Measurements from ENCODE around the gene ZYX.
A peak's percentile ranks its signal among the peaks of the same experiment; 100 is the strongest.

Gene ZYX

DNA sequence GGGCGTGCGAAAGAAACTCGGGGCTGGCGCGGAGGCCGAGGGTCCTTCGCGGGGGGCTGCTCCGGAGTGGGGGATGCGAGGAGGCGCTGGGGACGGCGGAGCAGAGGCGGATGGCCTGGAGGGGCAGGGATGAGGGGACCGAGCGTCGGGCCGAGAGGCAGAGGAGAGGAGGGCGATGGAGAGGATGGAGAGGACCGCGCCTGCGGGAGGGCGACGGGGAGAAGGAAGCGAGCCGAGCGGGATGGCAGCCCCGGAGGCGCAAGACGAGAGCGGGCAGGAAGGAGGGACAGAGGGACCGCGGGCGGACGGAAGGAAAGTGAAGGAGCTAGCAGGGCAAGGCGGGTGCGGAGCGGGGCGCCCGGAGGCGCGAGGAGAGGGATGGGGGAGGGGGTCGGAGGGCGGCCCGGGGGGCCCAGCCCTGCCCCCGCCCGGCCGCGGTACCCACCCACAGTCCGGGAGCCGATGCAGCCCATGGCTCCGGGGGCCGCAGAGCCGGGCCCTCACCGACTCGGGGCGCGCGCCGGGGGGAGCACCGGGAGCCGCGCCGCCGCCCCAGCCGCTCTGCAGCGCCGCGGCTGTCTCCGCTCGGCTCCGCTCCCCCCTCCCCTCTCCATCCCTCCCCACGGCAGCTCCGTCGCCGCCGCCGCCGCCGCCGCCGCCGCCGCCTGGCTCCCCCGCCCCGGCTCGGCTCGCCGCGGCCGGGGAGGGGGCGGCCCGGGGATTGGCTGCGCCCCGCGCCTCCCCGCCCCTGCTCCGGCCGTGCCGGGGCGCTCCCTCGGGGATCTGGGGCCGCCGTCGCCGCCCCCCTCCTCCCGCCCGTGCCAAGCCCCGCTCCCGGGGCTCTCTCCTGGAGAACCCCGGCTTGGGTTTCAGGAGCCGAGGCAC, 18.8 kb upstream of the ZYX start, which contains the start of gene FAM131B:
FAM131B (minus strand) TSS at position 583 of the 885 bp plus-strand sequence; CDS start at position 473, 110 bp downstream.
- in situ Hi-C loops (cut with MboI; ENCODE audit: low sequenced_read_pairs, unreplicated experiment) = no loop called here
- DNase-seq (ENCODE audit: low spot score) = peak; percentile 65
- TF ChIP-seq, protein P1, sequence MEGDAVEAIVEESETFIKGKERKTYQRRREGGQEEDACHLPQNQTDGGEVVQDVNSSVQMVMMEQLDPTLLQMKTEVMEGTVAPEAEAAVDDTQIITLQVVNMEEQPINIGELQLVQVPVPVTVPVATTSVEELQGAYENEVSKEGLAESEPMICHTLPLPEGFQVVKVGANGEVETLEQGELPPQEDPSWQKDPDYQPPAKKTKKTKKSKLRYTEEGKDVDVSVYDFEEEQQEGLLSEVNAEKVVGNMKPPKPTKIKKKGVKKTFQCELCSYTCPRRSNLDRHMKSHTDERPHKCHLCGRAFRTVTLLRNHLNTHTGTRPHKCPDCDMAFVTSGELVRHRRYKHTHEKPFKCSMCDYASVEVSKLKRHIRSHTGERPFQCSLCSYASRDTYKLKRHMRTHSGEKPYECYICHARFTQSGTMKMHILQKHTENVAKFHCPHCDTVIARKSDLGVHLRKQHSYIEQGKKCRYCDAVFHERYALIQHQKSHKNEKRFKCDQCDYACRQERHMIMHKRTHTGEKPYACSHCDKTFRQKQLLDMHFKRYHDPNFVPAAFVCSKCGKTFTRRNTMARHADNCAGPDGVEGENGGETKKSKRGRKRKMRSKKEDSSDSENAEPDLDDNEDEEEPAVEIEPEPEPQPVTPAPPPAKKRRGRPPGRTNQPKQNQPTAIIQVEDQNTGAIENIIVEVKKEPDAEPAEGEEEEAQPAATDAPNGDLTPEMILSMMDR (IDR thresholded peaks at IDR 0.05; ENCODE audit: borderline replicate concordance, control extremely low read depth, extremely low read depth, insufficient read depth, missing control alignments) = no peak

DNA sequence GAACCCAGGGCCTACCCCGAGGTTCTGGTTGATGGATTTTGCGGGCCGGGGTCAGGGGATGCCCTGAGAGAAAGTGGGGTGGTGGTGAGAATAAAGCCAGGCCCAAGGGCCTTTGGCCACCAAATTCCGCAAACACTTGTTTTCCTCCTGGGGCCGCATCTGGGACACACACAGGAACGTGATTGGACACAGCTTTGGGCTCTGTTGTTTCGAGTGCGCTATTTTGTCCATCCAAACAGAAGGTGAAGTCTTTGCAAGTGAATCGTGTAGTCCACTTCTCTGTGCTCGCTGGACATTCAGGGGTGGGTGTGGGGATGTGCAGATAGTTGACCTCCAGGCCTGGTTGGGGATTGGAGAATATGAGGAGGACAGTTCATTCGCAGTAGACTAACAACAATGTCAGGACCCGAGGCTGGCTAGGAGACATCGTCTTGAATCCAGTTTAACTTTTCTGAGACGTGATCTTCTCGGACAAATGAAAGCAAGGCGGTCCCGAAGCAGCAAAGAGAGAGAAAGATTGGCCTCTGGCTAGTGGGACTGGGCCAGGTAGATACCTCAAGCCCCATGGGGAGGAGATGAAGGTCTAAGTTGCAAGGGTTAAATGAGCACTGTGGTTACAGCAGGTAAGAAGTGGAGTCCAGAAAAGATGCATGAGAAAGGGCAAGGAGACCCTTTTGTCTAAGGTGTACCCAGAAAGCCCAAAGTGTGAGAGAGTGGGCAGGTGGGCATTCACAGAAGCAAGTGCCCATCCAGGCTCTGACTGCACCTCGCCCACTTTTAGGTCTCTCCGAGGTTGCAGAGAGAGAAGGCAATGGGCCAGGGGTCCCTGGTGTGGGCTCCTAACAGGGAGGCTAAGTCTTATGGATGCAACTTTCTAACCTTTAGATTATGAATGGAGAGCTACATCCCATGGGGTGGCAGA, 17.9 kb upstream of the ZYX start:
- in situ Hi-C loops (cut with MboI; ENCODE audit: low sequenced_read_pairs, unreplicated experiment) = no loop called here
- no peak for DNase-seq (ENCODE audit: low spot score)
- TF ChIP-seq, protein P1 (IDR thresholded peaks at IDR 0.05; ENCODE audit: borderline replicate concordance, control extremely low read depth, extremely low read depth, insufficient read depth, missing control alignments) = no peak

DNA sequence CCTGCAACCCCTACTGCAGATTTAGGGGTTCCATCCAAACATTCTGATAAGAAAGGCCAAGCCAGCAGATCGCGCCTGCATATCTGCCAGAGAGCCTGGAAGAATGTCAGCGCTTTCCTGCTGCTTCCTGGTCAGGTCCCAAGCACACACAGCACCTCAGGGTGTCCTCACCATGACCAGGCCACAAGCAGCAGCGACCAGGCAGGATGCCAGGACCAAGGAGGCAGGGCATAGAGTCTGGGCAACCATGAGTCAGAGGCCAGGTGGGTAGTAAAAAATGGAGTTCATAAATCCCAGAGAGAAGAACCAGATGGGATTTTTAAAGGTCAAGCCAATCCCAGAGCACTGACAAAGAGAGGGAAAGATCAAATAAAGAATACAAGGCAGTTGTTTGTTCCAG, 13.2 kb upstream of the ZYX start:
- in situ Hi-C loops (cut with MboI; ENCODE audit: low sequenced_read_pairs, unreplicated experiment) = no loop called here
- DNase-seq (ENCODE audit: low spot score) = no peak

DNA sequence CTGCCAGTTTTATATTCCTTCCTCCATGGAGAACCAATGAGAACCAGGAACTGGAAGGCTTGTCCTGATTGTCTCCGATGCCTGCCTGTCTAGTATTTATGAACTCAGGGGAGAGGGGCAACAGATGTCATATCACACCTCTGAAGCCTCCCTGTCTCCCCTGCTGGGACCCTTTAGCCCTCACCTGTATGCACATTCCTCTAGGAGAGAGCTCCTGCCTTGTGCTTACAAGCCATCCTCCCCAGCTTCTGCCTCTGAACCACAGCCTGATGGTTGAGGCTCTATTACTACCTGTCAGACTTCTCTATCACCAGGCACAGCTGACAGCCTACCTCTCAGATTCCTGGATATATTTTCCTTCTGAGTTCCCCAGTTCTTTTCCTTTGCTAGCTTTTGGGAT, 12.8 kb upstream of the ZYX start:
- TF ChIP-seq, protein P1 (IDR thresholded peaks at IDR 0.05; ENCODE audit: borderline replicate concordance, control extremely low read depth, extremely low read depth, insufficient read depth, missing control alignments) = no peak
- no peak for DNase-seq (ENCODE audit: low spot score)
- in situ Hi-C loops (cut with MboI; ENCODE audit: low sequenced_read_pairs, unreplicated experiment) = no loop called here

More for the DNA sequence above, 13.2 kb upstream of the ZYX start:
- TF ChIP-seq, protein P1 (IDR thresholded peaks at IDR 0.05; ENCODE audit: borderline replicate concordance, control extremely low read depth, extremely low read depth, insufficient read depth, missing control alignments) = no peak

DNA sequence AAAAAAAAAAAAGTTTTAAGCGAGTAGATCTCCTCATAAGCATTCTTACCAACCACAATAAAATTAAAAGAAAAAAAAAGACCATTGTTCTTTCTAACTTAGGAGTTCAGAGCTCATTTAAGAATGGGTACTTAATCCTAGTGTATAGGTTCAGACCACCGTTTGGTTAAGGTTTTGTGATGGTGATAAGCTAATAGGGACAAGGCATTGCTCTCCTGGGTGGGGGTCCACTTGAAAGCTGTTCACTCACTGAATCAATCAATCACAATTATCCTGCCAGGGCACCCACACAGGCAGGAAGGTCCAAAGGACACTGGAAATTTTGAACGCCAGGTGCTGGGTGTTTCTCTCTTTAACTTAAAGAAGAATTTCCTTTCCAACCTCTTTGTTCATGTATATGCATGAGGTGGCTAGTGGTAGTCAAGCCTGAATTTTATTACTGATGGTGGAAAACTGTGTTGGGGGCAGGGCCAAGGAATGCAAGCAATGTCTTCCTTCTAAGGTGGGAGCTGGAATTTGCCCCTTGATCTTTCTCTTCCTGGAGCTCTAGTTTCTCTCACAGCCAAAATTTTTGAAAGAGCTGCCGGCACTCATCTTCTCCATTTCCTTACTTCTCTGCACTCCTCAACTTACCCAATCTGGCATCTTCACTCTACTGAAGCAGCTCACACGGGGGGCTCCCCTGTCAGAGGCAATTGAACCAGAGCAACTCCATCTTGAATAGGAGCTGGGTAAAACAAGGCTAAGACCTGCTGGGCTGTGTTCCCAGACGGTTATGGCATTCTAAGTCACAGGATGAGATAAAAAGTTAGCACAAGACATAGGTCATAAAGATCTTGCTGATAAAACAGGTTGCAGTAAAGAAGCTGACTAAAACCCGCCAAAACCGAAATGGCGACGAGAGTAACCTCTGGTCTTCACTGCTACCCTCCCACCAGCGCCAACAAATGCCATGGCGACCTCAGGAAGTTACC, 11.2 kb upstream of the ZYX start:
- TF ChIP-seq, protein P1 (IDR thresholded peaks at IDR 0.05; ENCODE audit: borderline replicate concordance, control extremely low read depth, extremely low read depth, insufficient read depth, missing control alignments) = no peak
- no peak for DNase-seq (ENCODE audit: low spot score)
- in situ Hi-C loops (cut with MboI; ENCODE audit: low sequenced_read_pairs, unreplicated experiment) = no loop called here

Measured in GM13976 (cell line).